CD4-positive, CD25-positive, alpha-beta regulatory T cell (primary cell): ENCODE data around the gene NEK1. TPM values are rescaled to one million over a fixed set of nuclear protein-coding genes. Genes with fewer than 3 reads are reported as not detected.
"Not testable (repeated sequence)": the region's sequence is repeated elsewhere in the genome, so short reads cannot be mapped to it uniquely, and the experiment has no call there.

ENCODE experiments used
- ATAC-seq, 2 donors: fragments of 150-1000 bp; cut with Tn5 transposase; one replicate each; pipeline ENCODE4 v1.10.0; 2021; ENCODE audit warnings: low read depth in 2 of 2, moderate number of reproducible peaks in 2 of 2, moderate library complexity in 1 of 2
- DNase-seq, 3 donors: peaks; one replicate each; pipeline versions ENCODE4 v3.0.0 to v3.0.0-alpha.2; 2012 to 2022; ENCODE audit warnings: mixed read lengths in 1 of 3
- H3K27ac ChIP-seq: one replicate; pipeline ENCODE4 v1.7.0; 2013; ENCODE audit warnings: mild to moderate bottlenecking, low read length; ENCODE audit not compliant: insufficient read depth, poor library complexity, severe bottlenecking
- H3K27me3 ChIP-seq: one replicate; pipeline ENCODE4 v1.7.0; 2013; ENCODE audit warnings: low read length; ENCODE audit not compliant: control insufficient read depth, insufficient read depth
- H3K36me3 ChIP-seq: one replicate; pipeline ENCODE4 v1.7.0; 2013; ENCODE audit warnings: mild to moderate bottlenecking, low read length, moderate library complexity; ENCODE audit not compliant: control insufficient read depth, insufficient read depth
- H3K4me1 ChIP-seq: 2 replicates; pipeline ENCODE4 v1.7.0; 2013; ENCODE audit warnings: mild to moderate bottlenecking, low read length; ENCODE audit not compliant: insufficient read depth, control insufficient read depth, poor library complexity, severe bottlenecking
- H3K4me3 ChIP-seq: one replicate; pipeline ENCODE4 v1.7.0; 2013; ENCODE audit warnings: low read depth, mild to moderate bottlenecking, low read length, moderate library complexity
- H3K9me3 ChIP-seq, 2 experiments: 1 replicate in 1 of 2; 2 replicates in 1 of 2; pipeline ENCODE4 v1.7.0; 2013; ENCODE audit warnings: low read length in 2 of 2, mild to moderate bottlenecking in 1 of 2, moderate library complexity in 1 of 2; ENCODE audit not compliant: control insufficient read depth in 2 of 2
- H3K27ac Mint-ChIP-seq, 3 donors: one replicate each; pipeline ENCODE4 v1.8.0; 2020 to 2022; ENCODE audit warnings: mild to moderate bottlenecking in 3 of 3, mixed read lengths in 3 of 3, moderate library complexity in 2 of 3
- H3K27me3 Mint-ChIP-seq: one replicate; pipeline ENCODE4 v1.8.0; 2022; ENCODE audit warnings: mild to moderate bottlenecking, mixed read lengths
- H3K36me3 Mint-ChIP-seq: one replicate; pipeline ENCODE4 v1.8.0; 2020; ENCODE audit warnings: mixed read lengths
- H3K4me1 Mint-ChIP-seq, 4 donors: one replicate each; pipeline ENCODE4 v1.8.0; 2020 to 2022; ENCODE audit warnings: mixed read lengths in 4 of 4, mild to moderate bottlenecking in 1 of 4
- H3K4me3 Mint-ChIP-seq, 4 donors: one replicate each; pipeline ENCODE4 v1.8.0; 2020 to 2022; ENCODE audit warnings: mild to moderate bottlenecking in 4 of 4, mixed read lengths in 4 of 4, moderate library complexity in 3 of 4
- H3K9me3 Mint-ChIP-seq, 7 donors: one replicate each; pipeline ENCODE4 v1.8.0; 2020 to 2022; ENCODE audit warnings: mixed read lengths in 7 of 7, mild to moderate bottlenecking in 3 of 7, moderate library complexity in 2 of 7
- polyA plus RNA-seq, 4 donors: library from polyadenylated mRNA; unstranded; fragments of 300-500 nt; fragmentation: Illumina TruSeq; gene quantifications; one replicate each; pipeline ENCODE4 v1.2.3, GENCODE V29; 2021
- total RNA-seq: library from RNA; stranded (reverse); gene quantifications from one replicate; pipeline ENCODE4 v1.2.3, GENCODE V29; 2022

NEK1 gene
- total and polyA plus RNA-seq, 5 donors from 2014 or later: 7.7 to 22.9 (median 10.8) TPM

DNA sequence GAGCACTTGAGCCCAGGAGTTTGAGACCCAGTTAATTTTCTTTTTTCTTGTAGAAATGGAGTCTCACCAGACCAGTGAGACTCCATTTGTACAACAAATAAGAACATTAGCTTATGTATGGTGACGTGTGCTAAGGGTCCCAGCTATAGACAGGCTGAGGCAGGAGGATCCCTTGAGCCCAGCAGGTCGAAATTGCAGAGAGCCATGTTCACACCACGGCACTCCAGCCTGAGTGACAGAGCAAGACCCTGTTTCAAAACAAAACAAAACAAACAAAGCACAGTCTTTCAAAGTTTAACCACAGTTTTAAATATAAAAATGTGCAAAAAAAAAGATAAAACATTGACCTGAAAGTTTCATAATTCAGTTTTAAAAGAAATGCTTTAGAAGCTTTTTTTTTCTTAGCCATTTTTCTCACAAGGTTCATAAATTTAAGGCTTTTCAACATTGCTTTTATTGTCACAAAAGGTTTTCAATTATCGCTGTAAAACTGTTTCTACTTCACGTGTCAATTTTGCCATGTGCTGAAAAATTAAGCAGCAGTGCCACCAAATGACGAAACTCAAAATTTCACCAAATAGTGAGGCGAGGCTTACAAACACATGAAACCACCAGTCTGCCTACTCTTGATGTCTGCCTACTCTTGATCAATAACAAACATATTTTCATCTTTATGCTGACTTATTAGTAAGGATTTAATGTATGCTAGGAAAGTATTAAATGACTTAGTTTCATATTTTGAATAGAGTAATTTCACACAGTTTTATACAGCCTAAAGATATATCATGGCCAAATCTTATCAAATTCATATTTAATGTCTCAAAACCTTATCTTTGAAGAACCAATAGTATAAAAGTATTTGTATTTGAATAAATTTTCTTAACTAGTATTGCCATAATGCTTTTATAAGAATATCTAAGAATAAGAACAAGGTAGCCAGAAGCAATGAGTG, 126.3 kb downstream of the NEK1 start:
- H3K36me3 ChIP-seq: no peaks in the 10 kb centered on the region
- H3K4me1 ChIP-seq: no peaks in the 10 kb centered on the region
- peaks cover 18% of the 10 kb centered on the region for H3K36me3 Mint-ChIP-seq
- H3K4me1 Mint-ChIP-seq: peaks cover 0 to 5% (median 1%) of the 10 kb centered on the region in 4 donors
- H3K27me3 Mint-ChIP-seq: no peaks in the 10 kb centered on the region
- no peak overlapping the region for H3K27ac Mint-ChIP-seq
- no peaks in the 10 kb centered on the region for H3K27me3 ChIP-seq
- ATAC-seq (no peak), DNase-seq (peak in 2 of 3 donors; percentile 30 to 67)
- no peak overlapping the region for H3K4me3 Mint-ChIP-seq
- H3K9me3 Mint-ChIP-seq: no peaks in the 10 kb centered on the region
- H3K4me3 ChIP-seq: no peak overlapping the region
- no peak overlapping the region for H3K27ac ChIP-seq
- no peaks in the 10 kb centered on the region for H3K9me3 ChIP-seq

DNA sequence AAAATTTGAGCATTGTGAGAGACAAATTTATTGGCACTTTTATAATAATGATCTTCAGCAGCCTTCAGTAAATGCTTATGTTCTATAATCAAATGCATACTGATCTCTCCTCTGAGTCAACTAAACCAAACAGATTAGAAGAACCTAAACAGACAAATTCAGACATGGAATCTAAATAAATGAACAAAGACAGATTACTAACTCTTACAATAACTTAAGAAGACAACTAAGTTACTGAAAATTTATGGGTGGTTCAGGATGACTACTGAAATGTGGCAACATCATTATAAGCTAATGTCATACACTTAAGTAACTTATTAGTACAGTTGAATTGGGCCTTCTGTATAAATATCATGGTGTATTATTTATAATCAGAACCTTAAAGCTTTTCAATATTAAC, 127.3 kb downstream of the NEK1 start:
- no peaks in the 10 kb centered on the region for H3K4me1 ChIP-seq
- no peak overlapping the region for H3K27ac ChIP-seq
- Mint-ChIP-seq H3K4me1 (peaks cover 0 to 5% (median 1%) of the 10 kb centered on the region in 4 donors), H3K36me3 (peaks cover 17% of the 10 kb centered on the region), H3K27ac (no peak overlapping the region), H3K9me3 (no peaks in the 10 kb centered on the region), H3K4me3 (no peak overlapping the region), H3K27me3 (no peaks in the 10 kb centered on the region)
- ATAC-seq: no peak
- H3K27me3 ChIP-seq: no peaks in the 10 kb centered on the region
- no peaks in the 10 kb centered on the region for H3K36me3 ChIP-seq
- no peaks in the 10 kb centered on the region for H3K9me3 ChIP-seq
- DNase-seq: no peak
- H3K4me3 ChIP-seq: no peak overlapping the region

DNA sequence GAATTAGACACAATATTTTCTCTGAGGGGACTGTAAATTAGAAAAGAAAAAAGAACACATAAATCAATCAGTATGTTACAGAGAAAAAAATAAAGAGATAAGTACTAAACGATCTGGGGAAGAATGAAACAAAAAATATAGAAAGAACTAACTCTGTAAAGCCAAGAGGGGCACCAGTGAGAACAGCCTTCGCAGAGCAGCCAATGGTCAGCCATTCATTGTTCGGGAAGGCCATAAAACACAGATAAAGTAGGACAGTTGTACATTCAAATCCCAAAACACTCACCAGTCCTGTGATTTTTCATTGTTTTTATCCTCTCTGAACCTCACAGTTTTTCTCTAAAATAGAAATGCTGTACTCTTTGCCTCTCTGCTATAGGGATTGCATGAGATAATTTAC, 127.9 kb downstream of the NEK1 start:
- no peak for DNase-seq
- Mint-ChIP-seq H3K27ac (no peak overlapping the region), H3K36me3 (peaks cover 13% of the 10 kb centered on the region), H3K4me3 (no peak overlapping the region), H3K4me1 (peaks cover 0 to 5% (median 1%) of the 10 kb centered on the region in 4 donors), H3K9me3 (no peaks in the 10 kb centered on the region), H3K27me3 (no peaks in the 10 kb centered on the region)
- Histone ChIP-seq H3K27ac (no peak overlapping the region), H3K36me3 (peaks cover under 1% of the 10 kb centered on the region), H3K4me1 (no peaks in the 10 kb centered on the region), H3K27me3 (no peaks in the 10 kb centered on the region), H3K4me3 (no peak overlapping the region), H3K9me3 (no peaks in the 10 kb centered on the region)
- ATAC-seq: no peak

DNA sequence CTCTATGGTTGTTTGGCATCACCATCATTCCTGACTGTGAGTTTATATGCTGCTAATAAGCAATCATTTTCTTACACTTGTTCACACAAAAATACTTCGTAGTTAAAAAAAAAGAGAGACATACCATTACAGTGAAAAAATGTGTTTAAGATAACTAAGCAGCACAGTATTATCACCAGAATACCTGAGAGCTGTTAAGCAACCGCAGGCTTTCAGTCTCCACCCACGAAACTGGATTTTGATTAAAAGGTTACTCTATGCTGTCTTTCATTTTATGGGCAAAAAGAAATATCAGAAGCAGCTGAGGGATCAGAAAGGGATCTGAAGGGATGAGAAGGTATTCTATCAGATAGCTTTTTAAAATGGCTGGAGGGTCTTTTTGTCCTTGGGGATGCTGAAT, 148.3 kb downstream of the NEK1 start:
- no peak for ATAC-seq
- H3K4me1 ChIP-seq: no peaks in the 10 kb centered on the region
- no peaks in the 10 kb centered on the region for H3K27me3 ChIP-seq
- Mint-ChIP-seq H3K4me1 (peaks cover 0 to 8% (median 5%) of the 10 kb centered on the region in 4 donors), H3K27ac (no peak overlapping the region), H3K27me3 (no peaks in the 10 kb centered on the region), H3K4me3 (no peak overlapping the region), H3K36me3 (peaks cover 39% of the 10 kb centered on the region), H3K9me3 (peaks cover 0 to 7% (median 2%) of the 10 kb centered on the region in 7 donors)
- DNase-seq: no peak
- H3K4me3 ChIP-seq: no peak overlapping the region
- H3K9me3 ChIP-seq: no peaks in the 10 kb centered on the region
- peaks cover 12% of the 10 kb centered on the region for H3K36me3 ChIP-seq
- H3K27ac ChIP-seq: no peak overlapping the region

DNA sequence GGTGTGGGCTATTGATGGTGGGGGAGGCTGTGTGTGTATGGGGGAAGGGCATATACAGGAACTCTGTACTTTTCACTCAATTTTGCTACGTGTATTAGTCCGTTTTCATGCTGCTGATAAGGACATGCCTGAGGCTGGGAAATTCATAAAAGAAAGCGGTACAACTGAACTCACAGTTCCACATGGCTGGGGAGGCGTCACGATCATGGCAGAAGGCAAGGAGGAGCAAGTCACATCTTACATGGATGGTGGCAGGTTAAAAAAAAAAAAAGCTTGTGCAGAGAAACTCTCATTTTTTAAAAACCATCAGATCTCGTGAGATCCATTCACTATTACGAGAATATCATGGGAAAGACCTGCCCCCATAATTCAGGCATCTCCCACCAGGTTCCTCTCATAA, 152.3 kb downstream of the NEK1 start:
- peaks cover 0 to 11% (median 4%) of the 10 kb centered on the region in 4 donors for H3K4me1 Mint-ChIP-seq
- Histone ChIP-seq H3K27me3 (no peaks in the 10 kb centered on the region), H3K4me1 (no peaks in the 10 kb centered on the region), H3K9me3 (no peaks in the 10 kb centered on the region), H3K27ac (no peak overlapping the region), H3K4me3 (no peak overlapping the region), H3K36me3 (peaks cover 12% of the 10 kb centered on the region)
- no peak overlapping the region for H3K4me3 Mint-ChIP-seq
- no peak for DNase-seq
- no peak overlapping the region for H3K27ac Mint-ChIP-seq
- ATAC-seq: no peak
- H3K9me3 Mint-ChIP-seq: peaks cover 0 to 10% (median 4%) of the 10 kb centered on the region in 7 donors
- H3K27me3 Mint-ChIP-seq: no peaks in the 10 kb centered on the region
- H3K36me3 Mint-ChIP-seq: peaks cover 70% of the 10 kb centered on the region

DNA sequence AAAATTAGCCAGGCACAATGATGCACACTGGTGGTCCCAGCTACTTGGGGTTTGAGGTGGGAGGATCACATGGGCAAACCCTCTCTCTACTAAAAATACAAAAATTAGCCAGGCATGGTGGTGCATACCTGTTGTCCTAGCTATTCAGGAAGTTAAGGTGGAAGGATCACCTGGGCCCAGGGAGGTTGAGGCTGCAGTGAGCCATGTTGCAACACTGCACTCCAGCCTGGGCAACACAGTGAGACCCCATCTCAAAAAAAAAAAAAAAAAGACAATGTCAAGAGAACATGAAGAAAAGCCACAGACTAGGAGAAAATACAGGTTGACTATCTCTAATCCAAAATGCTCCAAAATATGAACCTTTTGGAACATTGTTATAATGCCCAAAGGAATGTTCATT, 153.8 kb downstream of the NEK1 start:
- Mint-ChIP-seq H3K9me3 (peaks cover 0 to 19% (median 6%) of the 10 kb centered on the region in 7 donors), H3K4me3 (no peak overlapping the region), H3K36me3 (peaks cover 83% of the 10 kb centered on the region), H3K27me3 (no peaks in the 10 kb centered on the region), H3K27ac (no peak overlapping the region), H3K4me1 (peaks cover 0 to 11% (median 4%) of the 10 kb centered on the region in 4 donors)
- ATAC-seq (no peak), DNase-seq (no peak)
- Histone ChIP-seq H3K27me3 (no peaks in the 10 kb centered on the region), H3K36me3 (peaks cover 12% of the 10 kb centered on the region), H3K4me1 (no peaks in the 10 kb centered on the region), H3K4me3 (no peak overlapping the region), H3K27ac (no peak overlapping the region), H3K9me3 (no peaks in the 10 kb centered on the region)

DNA sequence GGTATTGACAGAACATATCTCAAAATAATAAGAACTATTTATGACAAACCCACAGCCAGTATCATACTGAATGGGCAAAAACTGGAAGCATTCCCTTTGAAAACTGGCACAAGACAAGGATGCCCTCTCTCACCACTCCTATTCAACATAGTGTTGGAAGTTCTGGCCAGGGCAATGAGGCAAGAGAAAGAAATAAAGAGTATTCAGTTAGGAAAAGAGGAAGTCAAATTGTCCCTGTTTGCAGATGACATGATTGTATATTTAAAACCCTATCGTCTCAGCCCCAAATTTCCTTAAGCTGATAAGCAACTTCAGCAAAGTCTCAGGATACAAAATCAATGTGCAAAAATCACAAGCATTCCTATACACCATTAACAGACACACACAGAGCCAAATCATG, 159.7 kb downstream of the NEK1 start:
- Mint-ChIP-seq H3K4me1 (peaks cover 0 to 11% (median 4%) of the 10 kb centered on the region in 4 donors), H3K9me3 (peaks cover 0 to 29% (median 10%) of the 10 kb centered on the region in 7 donors), H3K36me3 (peaks cover 84% of the 10 kb centered on the region)
- not testable (repeated sequence) for H3K36me3 ChIP-seq, H3K27me3 ChIP-seq, DNase-seq, H3K27ac ChIP-seq, H3K27me3 Mint-ChIP-seq, H3K4me1 ChIP-seq, H3K4me3 Mint-ChIP-seq, H3K9me3 ChIP-seq, H3K4me3 ChIP-seq, H3K27ac Mint-ChIP-seq, ATAC-seq

DNA sequence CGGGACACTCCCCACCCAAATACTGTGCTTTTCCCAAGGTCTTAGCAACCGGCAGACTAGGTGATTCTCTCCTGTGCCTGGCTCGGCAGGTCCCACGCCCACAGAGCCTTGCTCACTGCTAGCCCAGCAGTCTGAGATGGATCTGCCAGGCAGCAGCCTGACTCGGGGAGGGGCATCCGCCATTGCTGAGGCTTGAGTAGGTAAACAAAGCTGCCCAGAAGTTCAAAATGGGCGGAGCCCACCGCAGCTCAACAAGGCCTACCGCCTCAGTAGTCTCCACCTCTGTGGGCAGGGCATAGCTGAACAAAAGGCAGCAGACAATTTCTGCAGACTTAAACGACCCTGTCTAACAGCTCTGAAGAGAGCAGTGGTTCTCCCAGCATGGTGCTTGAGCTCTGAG, 163.4 kb downstream of the NEK1 start:
- H3K27me3 Mint-ChIP-seq, H3K4me1 ChIP-seq, H3K27ac Mint-ChIP-seq, H3K27me3 ChIP-seq, H3K9me3 ChIP-seq, DNase-seq, H3K4me3 Mint-ChIP-seq, H3K36me3 ChIP-seq, H3K27ac ChIP-seq, ATAC-seq, H3K4me3 ChIP-seq: not testable (repeated sequence)
- Mint-ChIP-seq H3K36me3 (peaks cover 83% of the 10 kb centered on the region), H3K9me3 (peaks cover 3 to 41% (median 22%) of the 10 kb centered on the region in 7 donors), H3K4me1 (peaks cover 0 to 17% (median 6%) of the 10 kb centered on the region in 4 donors)
